Astrocyte of the cerebellum (primary cell): ENCODE measurements around the gene LIPH.

Experiments used
- DNase-seq: peaks from one replicate; pipeline ENCODE4 v3.0.0-alpha.2; 2011; ENCODE audit warnings: low read depth
- H3K4me3 ChIP-seq: 2 replicates; pipeline ENCODE4 v1.5.1; 2011; ENCODE audit warnings: mild to moderate bottlenecking, low read depth, low read length, moderate library complexity
- in situ Hi-C: cut with HindIII; loops from 2 replicates; pipeline ENCODE4 v1.10.0; 2017; ENCODE audit warnings: low sequenced_read_pairs
- TF ChIP-seq, protein P1 (sequence below): IDR thresholded peaks from 2 replicates; pipeline ENCODE4 v1.5.1; 2012; ENCODE audit warnings: low read length, low read depth, moderate library complexity, mild to moderate bottlenecking; ENCODE audit errors: missing control alignments

LIPH gene

DNA sequence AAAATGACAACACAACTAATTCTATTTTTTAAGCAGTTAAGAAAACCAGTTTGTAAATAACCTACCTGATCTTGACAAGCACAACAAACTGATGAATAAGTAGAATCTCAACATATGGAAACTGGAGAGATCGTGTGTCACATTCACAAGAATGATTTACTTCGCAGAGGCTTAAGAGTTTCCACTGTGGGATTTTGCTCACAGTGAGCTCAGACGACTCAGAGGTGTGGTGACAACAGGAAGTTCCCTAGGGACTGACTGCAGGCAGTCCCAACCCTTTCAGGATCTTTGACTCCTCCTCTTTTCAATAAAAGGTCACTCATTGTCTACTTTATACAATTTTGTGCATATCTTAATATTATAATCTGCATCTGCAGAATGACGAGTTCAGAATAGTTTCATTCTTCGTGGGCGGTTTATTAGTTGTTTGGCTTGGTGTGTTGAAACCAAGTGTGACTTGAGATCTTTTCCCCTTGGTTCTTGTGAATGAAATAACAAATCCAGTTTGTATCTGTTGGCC is at the start of gene LIPH:
Gene LIPH, minus strand, starts transcription at position 231 of the 520 bp plus-strand sequence. Its CDS starts 117 bp downstream, at position 114.
- in situ Hi-C loops, result no loop called here
- no peak within 1 kb of the TSS for H3K4me3 ChIP-seq
- DNase-seq, result no peak
- TF ChIP-seq, protein P1, sequence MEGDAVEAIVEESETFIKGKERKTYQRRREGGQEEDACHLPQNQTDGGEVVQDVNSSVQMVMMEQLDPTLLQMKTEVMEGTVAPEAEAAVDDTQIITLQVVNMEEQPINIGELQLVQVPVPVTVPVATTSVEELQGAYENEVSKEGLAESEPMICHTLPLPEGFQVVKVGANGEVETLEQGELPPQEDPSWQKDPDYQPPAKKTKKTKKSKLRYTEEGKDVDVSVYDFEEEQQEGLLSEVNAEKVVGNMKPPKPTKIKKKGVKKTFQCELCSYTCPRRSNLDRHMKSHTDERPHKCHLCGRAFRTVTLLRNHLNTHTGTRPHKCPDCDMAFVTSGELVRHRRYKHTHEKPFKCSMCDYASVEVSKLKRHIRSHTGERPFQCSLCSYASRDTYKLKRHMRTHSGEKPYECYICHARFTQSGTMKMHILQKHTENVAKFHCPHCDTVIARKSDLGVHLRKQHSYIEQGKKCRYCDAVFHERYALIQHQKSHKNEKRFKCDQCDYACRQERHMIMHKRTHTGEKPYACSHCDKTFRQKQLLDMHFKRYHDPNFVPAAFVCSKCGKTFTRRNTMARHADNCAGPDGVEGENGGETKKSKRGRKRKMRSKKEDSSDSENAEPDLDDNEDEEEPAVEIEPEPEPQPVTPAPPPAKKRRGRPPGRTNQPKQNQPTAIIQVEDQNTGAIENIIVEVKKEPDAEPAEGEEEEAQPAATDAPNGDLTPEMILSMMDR, result no peak

DNA sequence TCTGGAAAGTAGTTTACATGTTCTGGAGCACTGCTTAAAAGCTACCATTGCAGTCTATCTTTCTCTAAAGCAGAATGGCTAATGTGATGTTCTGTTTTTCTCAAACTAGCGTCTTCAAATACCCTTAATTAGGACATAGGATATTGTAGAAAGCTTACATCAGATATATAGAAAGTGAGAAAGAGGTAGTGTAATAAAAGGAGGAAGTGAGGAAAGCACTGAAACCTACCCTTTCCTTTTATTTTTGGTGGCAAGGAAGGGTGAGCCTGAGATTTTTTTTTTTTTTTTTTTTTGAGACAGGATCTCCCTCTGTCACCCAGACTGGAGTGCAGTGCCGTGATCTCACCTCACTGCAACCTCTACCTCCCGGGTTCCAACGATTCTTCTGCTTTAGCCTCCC is 43.1 kb upstream of the LIPH start:
- in situ Hi-C loops, result no loop called here
- TF ChIP-seq, protein P1, result no peak
- DNase-seq, result no peak
- no peak overlapping the region for H3K4me3 ChIP-seq

DNA sequence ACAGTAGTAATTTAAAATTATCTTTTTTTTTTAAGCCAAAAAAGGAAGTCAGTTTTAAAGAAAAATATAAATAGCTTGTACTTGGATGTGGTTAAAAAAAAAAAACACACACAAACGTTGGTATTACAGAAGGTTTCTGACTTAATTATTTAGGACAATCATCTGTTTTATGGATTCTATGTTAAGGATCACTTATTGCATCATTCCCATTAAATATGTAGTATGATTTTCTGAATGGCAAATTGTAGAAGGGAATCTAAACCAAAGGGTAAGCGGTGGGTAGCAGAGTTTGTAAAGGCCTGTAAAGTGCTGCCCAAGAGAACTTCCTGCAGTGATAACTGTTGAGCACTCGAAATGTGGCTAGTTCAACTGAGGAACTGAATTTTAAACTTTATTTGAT is 41.7 kb upstream of the LIPH start:
- no peak overlapping the region for H3K4me3 ChIP-seq
- in situ Hi-C loops, result no loop called here
- no peak for DNase-seq
- TF ChIP-seq, protein P1, result no peak

DNA sequence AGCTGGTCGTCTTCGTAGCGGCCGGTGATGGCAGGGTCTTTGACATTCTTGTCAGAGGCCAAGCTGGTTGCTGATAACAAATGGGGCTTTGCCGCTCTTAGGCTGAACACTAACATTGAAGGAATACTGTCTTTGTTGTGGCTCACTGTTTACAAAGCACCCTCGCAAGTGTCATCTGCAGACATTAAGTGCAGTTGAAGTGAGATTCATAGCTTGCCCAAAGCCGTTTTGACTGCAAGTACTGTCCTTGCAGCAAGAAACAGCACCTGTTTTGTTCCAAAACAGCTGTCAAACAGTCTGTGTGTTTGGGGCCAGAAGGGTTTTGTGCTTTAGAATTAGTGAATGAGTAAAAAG is 34.3 kb upstream of the LIPH start:
- in situ Hi-C loops, result no loop called here
- TF ChIP-seq, protein P1, result no peak
- H3K4me3 ChIP-seq, result peak overlapping the region; percentile 98
- no peak for DNase-seq

DNA sequence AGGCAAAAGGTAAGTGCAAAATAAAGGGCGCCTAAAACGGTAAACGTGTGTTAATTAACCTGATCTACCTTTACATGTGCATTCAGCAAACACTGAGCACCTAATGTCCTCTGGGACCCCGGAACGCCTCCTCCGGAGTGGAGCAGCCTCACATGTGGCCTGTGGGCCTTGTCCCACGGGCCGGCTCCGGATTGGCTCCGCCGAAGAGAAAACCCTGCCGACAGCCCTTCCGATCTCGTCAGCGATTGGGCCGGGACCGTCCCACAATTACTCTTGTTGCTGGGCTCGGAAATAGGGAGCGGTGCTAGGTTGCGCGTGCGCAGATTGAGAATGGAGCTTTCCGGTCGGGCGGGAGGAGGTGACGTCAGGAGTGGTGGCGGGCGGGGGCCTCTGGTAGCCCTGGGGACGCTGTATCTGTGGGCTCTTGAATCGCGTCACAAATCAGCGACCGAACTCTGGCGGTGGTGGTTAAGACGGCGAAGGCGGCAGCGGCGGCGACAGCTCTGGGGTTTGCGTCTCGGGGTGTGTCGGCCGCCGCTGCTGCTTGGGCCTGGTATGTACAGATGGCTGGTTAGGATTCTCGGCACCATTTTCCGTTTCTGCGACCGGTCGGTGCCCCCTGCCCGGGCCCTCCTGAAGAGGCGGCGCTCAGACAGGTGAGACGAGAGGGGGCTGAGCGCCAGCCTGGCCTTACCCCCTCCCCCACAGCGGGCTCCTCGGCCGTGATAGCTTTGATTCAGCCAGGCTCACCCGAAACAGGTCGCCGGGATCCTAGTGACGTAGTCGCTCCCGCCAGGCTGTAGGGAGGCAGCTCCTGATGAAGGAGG is 33.7 kb upstream of the LIPH start, which contains the start of gene SENP2:
Gene SENP2, plus strand, starts transcription at position 437 of the 827 bp plus-strand sequence. Its CDS starts 119 bp downstream, at position 556.
- in situ Hi-C loops, result no loop called here
- DNase-seq, result peak; percentile 98

DNA sequence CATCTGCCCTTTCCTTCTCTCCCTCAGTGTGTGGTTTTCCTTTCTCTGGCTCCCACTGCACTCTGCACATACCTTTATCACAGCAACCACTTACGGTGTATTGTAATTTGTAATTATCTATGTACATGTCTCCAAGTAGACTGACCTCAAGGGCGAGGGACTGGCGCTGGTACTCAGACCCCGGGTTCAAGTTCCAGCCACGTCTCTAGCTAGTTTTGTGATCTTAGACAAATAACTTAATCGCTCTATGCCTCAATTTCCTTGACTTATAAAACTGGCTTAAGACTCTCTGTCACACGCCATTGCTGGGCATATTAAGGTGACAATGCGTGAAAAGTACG is 33.1 kb upstream of the LIPH start:
- in situ Hi-C loops, result no loop called here
- DNase-seq, result no peak
- peak overlapping the region; percentile 98 for H3K4me3 ChIP-seq
- TF ChIP-seq, protein P1, result no peak

More for the DNA sequence above, 33.7 kb upstream of the LIPH start, which contains the start of gene SENP2:
- TF ChIP-seq, protein P1, result no peak
- peak within 1 kb of the TSS; percentile 98 for H3K4me3 ChIP-seq
